Measurements from ENCODE around the gene RPL19.

The RPL19 gene

DNA sequence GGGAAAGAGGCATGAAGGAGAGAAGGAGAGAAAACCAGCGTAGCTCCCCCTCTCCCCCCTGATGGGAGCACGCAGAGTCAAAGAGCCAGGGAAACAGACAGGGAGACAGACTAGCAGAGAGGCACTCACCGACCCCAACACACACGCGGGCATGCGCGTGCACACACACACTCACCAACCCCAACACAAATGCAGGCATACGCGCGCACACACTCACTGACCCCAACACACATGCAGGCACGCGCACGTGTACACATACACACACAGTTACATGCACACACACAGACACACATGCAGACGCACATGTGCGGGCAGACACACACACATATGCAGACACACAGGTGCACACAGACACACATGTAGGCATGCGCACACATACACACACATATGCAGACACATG, 7.2 kb upstream of the RPL19 start:
- peaks cover 41% of the 10 kb centered on the region for H3K36me3 ChIP-seq (ENCODE audit: insufficient read depth, low read depth, low read length)
- H3K27me3 ChIP-seq (ENCODE audit: insufficient read depth, low read length) = no peaks in the 10 kb centered on the region
- no peak overlapping the region for H3K4me3 ChIP-seq (ENCODE audit: low read length)
- H3K9ac ChIP-seq (ENCODE audit: low read depth, low read length) = no peak overlapping the region
- no peaks in the 10 kb centered on the region for H3K9me3 ChIP-seq (ENCODE audit: insufficient read depth, low read depth, low read length)
- no peak overlapping the region for H3K27ac ChIP-seq (ENCODE audit: low read length)
- H3K4me1 ChIP-seq (ENCODE audit: insufficient read depth, low read length) = peaks cover 6% of the 10 kb centered on the region; the same call in 1 of the 2 replicates

DNA sequence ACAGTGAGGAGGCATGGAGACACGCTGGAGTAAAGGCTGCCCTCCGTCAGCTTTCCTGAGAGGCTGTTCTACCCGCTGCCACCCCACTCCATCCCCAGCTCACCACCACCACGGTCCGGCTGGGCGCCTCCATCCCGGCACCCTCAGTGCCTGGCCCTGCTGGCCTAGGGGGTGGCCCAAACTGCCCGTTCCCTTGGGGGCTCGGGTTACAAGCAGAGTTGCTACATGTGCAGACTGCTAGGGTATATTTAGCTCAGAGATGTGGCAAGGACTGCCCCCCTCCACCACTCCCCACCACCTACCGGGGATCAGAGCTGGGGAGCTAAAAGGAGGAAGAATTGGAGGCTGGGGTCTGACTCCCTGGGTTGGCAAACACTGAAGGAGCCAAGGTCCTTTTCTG, 6.7 kb upstream of the RPL19 start:
- H3K27ac ChIP-seq (ENCODE audit: low read length) = no peak overlapping the region
- H3K36me3 ChIP-seq (ENCODE audit: insufficient read depth, low read depth, low read length) = peaks cover 37% of the 10 kb centered on the region
- no peaks in the 10 kb centered on the region for H3K9me3 ChIP-seq (ENCODE audit: insufficient read depth, low read depth, low read length)

DNA sequence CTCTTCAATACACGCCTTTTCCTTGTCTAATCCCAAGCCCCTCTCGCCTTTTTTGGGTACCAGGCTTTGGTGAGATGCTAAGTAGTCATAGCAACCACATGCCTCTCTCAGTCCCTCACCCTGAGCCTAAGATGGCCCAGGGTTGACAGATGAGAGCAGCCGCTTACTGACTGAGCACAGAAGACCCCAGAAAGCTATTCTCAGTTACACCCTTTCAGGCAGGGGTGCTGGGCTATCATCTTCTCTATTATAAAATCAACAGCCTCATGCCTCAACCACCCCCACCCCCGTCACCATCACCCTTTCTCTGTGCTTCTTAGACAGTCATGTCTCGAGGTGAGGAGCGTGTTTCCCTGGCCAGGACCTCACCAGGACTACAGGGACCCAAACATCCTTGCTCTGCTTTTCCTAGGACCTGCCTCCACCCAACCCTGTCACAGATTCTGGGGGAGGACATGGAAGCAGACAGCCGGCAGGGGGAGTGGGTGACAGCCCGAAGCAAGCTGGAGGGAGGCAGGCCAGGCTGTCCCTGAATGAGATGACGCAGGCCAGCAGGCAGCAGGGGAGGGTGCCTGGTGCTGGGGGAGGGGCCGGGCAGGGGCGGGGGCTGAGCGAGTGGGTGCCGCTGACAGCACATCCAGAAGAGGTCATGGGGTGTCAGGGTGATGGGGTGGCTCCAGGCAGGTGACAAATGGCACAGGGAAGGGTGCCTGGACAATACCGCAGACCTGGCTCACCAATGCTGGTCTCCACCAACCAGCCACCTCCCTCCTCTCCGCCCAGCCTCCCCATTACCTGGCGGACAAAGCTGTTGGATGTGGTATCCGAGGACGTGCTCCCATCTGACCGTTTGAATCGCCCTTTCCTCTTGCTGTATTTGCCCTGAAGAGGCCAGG, 5.7 kb upstream of the RPL19 start:
- peak overlapping the region; percentile 12 for H3K27ac ChIP-seq (ENCODE audit: low read length)
- peak overlapping the region; percentile 24; the same call in 1 of the 2 replicates for H3K9ac ChIP-seq (ENCODE audit: low read depth, low read length)
- H3K9me3 ChIP-seq (ENCODE audit: insufficient read depth, low read depth, low read length) = no peaks in the 10 kb centered on the region
- H3K4me3 ChIP-seq (ENCODE audit: low read length) = peak overlapping the region; percentile 85
- no peaks in the 10 kb centered on the region for H3K27me3 ChIP-seq (ENCODE audit: insufficient read depth, low read length)
- H3K4me1 ChIP-seq (ENCODE audit: insufficient read depth, low read length) = peaks cover 12% of the 10 kb centered on the region; the same call in 1 of the 2 replicates
- peaks cover 32% of the 10 kb centered on the region for H3K36me3 ChIP-seq (ENCODE audit: insufficient read depth, low read depth, low read length)

More for the DNA sequence above, 6.7 kb upstream of the RPL19 start:
- H3K9ac ChIP-seq (ENCODE audit: low read depth, low read length) = no peak overlapping the region
- H3K4me1 ChIP-seq (ENCODE audit: insufficient read depth, low read length) = peaks cover 10% of the 10 kb centered on the region; the same call in 1 of the 2 replicates
- no peak overlapping the region for H3K4me3 ChIP-seq (ENCODE audit: low read length)
- no peaks in the 10 kb centered on the region for H3K27me3 ChIP-seq (ENCODE audit: insufficient read depth, low read length)

DNA sequence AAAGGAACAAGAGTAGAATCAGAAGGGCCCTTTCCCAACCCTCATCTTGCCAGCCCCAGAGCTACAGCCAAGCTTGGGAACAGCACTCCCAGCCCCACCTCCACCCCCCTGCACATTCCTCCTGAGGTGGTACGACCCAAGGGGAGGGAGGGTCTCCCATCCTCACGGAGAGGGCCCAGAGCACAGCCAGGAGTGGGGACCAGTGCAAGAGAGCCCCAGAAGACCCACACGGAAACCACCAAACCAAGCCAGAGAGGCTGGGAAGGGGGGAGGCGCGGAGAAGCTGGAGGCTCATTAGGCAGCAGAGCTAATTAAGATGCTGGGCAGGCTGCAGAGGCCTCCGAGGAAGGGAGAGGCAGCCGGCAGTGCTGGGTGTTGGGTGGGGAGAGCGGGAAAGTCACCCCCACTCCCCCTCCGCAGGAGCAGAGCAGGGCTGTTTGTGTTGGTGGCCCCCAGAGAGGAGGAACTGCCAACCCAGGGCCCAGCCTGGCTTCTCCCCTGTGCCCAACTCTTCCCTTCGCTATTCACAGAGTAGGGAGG, 5.0 kb upstream of the RPL19 start:
- Histone ChIP-seq H3K4me3 (ENCODE audit: low read length) (peak overlapping the region; percentile 85), H3K4me1 (ENCODE audit: insufficient read depth, low read length) (peaks cover 12% of the 10 kb centered on the region; the same call in 1 of the 2 replicates), H3K9ac (ENCODE audit: low read depth, low read length) (peak overlapping the region; percentile 24; the same call in 1 of the 2 replicates), H3K27me3 (ENCODE audit: insufficient read depth, low read length) (no peaks in the 10 kb centered on the region), H3K9me3 (ENCODE audit: insufficient read depth, low read depth, low read length) (no peaks in the 10 kb centered on the region), H3K36me3 (ENCODE audit: insufficient read depth, low read depth, low read length) (peaks cover 32% of the 10 kb centered on the region), H3K27ac (ENCODE audit: low read length) (peak overlapping the region; percentile 12)

DNA sequence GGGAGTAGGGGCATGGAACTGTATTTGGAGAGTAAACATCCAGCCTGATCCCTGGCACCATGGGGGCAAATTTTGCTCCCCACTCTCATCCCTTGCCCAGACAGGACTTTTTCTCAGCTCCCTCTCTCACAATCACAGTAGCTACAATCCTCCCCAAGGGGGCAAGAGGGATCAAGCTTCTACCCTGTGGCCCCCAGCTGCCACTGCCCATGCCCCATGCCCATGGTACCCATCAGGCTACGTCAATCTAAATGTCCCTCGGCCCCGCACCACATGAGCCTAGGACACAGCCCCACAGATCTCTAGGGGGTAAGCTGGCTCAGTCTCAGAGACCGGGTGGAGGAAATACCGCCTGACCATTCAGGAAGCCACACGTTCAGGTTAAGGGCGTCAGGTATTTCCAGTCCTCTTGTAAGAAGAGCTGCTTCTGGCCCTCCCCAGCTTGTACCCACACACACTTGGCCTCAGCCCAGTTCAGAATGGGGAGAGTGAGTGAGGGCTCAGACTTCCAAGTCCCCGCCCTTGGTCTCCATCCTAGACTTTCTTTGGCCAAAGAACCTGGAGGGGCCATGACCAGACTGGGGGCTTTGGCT, 4.4 kb upstream of the RPL19 start:
- Histone ChIP-seq H3K27ac (ENCODE audit: low read length) (no peak overlapping the region), H3K9me3 (ENCODE audit: insufficient read depth, low read depth, low read length) (no peaks in the 10 kb centered on the region), H3K4me1 (ENCODE audit: insufficient read depth, low read length) (peaks cover 12% of the 10 kb centered on the region; the same call in 1 of the 2 replicates), H3K4me3 (ENCODE audit: low read length) (peak overlapping the region; percentile 85), H3K36me3 (ENCODE audit: insufficient read depth, low read depth, low read length) (peaks cover 34% of the 10 kb centered on the region), H3K9ac (ENCODE audit: low read depth, low read length) (peak overlapping the region; percentile 61; the same call in 1 of the 2 replicates), H3K27me3 (ENCODE audit: insufficient read depth, low read length) (no peaks in the 10 kb centered on the region)

DNA sequence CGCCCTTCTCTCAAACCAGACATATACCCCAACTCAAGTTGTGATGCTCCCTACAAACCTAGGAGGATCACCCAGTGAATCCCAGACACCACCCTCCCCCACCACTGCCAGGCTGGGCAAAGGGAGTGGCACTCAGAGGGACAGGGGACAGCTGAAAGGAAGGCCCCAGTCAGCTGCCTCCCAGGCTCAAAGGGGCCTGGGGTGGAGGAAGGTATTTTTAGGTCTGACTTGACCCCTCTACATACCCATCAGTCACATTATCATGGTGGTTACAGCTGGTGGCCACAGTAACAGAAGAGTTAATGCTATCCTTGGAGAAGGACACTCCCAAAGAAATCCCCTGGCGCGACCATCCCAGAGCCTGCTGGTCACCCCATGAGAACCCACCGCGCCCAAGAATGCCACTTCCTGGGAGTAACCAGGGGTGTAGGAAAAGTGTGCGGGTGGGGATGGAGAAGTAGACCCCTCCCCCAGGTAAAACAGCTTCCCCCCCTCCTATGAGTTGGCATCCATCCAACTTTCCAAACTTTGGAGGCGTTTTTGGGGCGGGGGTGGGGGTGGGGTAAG, 3.8 kb upstream of the RPL19 start:
- H3K27me3 ChIP-seq (ENCODE audit: insufficient read depth, low read length) = no peaks in the 10 kb centered on the region
- H3K4me3 ChIP-seq (ENCODE audit: low read length) = peak overlapping the region; percentile 85; the same call in 1 of the 2 replicates
- peaks cover 37% of the 10 kb centered on the region for H3K36me3 ChIP-seq (ENCODE audit: insufficient read depth, low read depth, low read length)
- no peaks in the 10 kb centered on the region for H3K9me3 ChIP-seq (ENCODE audit: insufficient read depth, low read depth, low read length)
- H3K27ac ChIP-seq (ENCODE audit: low read length) = no peak overlapping the region
- peak overlapping the region; percentile 61 for H3K9ac ChIP-seq (ENCODE audit: low read depth, low read length)
- peaks cover 16% of the 10 kb centered on the region; the same call in 1 of the 2 replicates for H3K4me1 ChIP-seq (ENCODE audit: insufficient read depth, low read length)

DNA sequence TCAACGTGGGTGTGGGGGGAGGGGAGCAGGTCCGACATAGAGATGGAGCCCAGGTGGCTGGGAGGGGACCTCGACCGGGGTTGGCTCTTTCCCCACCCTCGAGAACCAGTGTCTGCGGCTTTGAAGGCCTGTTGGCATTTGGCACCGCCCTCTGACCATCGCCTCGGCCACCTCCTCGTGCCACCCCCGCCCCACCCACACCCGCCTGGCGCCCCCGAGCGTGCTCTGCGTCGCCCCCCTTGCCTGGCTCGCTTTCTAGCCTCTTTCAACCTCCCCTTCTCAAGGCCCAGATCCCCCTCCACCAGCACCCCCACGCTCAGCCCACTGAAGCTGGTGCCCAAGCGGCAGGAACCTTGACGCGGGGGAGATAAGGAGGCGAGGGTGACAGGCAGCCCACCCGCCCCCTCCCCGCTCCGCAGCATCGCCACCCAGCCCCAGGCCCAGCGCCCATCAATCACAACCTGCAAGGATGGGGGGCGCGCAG, 3.2 kb upstream of the RPL19 start:
- Histone ChIP-seq H3K27me3 (ENCODE audit: insufficient read depth, low read length) (no peaks in the 10 kb centered on the region), H3K27ac (ENCODE audit: low read length) (no peak overlapping the region)

DNA sequence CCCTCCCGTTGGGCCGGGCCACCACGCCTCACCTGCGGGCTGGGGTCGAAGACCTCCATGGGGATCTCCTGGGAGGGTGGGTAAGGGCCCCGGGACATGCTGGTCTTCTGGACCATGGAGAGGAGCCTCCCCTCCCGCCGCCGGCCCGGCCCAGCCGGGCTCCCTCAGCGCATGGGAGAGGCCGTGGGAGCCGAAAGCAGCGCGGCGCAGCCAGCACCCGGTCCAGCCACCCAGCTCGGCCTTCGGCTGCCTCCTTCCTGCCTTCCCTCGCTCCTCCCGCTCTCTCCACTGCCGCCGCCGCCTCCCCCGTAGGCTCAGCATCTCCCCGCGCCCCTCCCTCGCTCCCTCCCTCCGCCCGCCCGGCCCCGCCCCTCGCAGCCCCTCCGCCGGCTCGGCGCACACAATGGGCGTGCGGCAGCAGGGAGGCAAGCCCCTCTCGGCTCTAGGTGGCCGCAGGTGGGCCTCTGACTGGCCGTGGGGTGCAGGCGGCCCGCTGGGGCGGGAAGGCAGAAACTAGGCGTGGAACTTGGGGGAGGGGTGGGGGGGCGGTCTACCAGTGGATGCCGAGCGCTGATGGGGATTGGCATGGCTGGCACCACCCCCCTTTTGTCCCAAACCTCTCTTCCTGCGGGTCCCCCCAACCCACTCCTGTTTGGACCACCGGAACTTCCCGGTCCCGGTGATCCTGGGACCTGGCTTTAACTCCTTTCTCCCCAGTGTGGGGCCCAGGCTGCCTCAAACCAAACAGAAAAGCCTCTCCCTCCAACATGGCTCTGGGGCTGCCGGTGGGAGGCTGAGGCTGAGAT, 2.5 kb upstream of the RPL19 start, which contains the start of gene CACNB1:
Gene CACNB1 (minus strand): TSS at position 290 of the 806 bp plus-strand sequence. CDS start 174 bp downstream, at position 116.
- peaks cover 37% of the 10 kb centered on the region for H3K36me3 ChIP-seq (ENCODE audit: insufficient read depth, low read depth, low read length)
- H3K27ac ChIP-seq (ENCODE audit: low read length) = peak within 1 kb of the TSS; percentile 80
- peaks cover 16% of the 10 kb centered on the region; the same call in 1 of the 2 replicates for H3K4me1 ChIP-seq (ENCODE audit: insufficient read depth, low read length)
- no peaks in the 10 kb centered on the region for H3K27me3 ChIP-seq (ENCODE audit: insufficient read depth, low read length)
- peak within 1 kb of the TSS; percentile 79; the same call in 1 of the 2 replicates for H3K9ac ChIP-seq (ENCODE audit: low read depth, low read length)
- H3K4me3 ChIP-seq (ENCODE audit: low read length) = peak within 1 kb of the TSS; percentile 85
- no peaks in the 10 kb centered on the region for H3K9me3 ChIP-seq (ENCODE audit: insufficient read depth, low read depth, low read length)

More for the DNA sequence above, 3.2 kb upstream of the RPL19 start:
- peak overlapping the region; percentile 85 for H3K4me3 ChIP-seq (ENCODE audit: low read length)
- H3K9ac ChIP-seq (ENCODE audit: low read depth, low read length) = peak overlapping the region; percentile 78; the same call in 1 of the 2 replicates
- no peaks in the 10 kb centered on the region for H3K9me3 ChIP-seq (ENCODE audit: insufficient read depth, low read depth, low read length)
- peaks cover 37% of the 10 kb centered on the region for H3K36me3 ChIP-seq (ENCODE audit: insufficient read depth, low read depth, low read length)
- H3K4me1 ChIP-seq (ENCODE audit: insufficient read depth, low read length) = peaks cover 16% of the 10 kb centered on the region; the same call in 1 of the 2 replicates

DNA sequence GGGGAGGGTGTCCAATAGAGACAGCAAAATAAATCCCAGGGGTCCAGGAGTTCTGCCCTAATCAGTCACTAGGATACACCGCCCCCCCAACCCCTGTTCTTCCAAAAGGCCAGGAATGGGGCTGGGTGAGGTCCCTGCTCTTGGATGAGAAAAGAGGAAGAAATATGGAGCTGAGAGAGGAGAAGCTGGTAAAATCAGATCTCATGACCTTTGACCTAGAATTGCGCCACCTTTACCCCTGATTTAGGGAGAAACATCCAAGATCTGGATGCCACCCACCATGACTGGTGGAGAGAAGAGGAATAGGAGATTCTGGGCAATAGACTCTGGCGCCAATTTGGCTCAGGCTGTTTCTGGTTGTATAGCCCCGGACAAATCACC, 1.9 kb upstream of the RPL19 start:
- Histone ChIP-seq H3K9me3 (ENCODE audit: insufficient read depth, low read depth, low read length) (no peaks in the 10 kb centered on the region), H3K9ac (ENCODE audit: low read depth, low read length) (peak overlapping the region; percentile 79; the same call in 1 of the 2 replicates), H3K4me1 (ENCODE audit: insufficient read depth, low read length) (peaks cover 16% of the 10 kb centered on the region; the same call in 1 of the 2 replicates), H3K4me3 (ENCODE audit: low read length) (peak overlapping the region; percentile 85; the same call in 1 of the 2 replicates), H3K27me3 (ENCODE audit: insufficient read depth, low read length) (no peaks in the 10 kb centered on the region), H3K27ac (ENCODE audit: low read length) (peak overlapping the region; percentile 80), H3K36me3 (ENCODE audit: insufficient read depth, low read depth, low read length) (peaks cover 37% of the 10 kb centered on the region)

DNA sequence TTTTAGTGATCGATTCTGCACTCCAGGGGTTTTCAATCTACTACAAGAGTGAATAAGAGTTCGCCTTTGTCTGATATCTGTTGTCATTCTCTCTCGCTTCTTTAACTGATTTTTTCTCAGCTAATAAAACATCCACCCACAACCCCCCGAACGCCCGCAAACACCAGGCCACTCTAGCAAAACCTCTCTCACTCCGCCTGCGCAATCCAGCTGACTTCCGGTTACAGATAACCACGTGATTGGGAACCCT, 338 bp upstream of the RPL19 start:
- Histone ChIP-seq H3K36me3 (ENCODE audit: insufficient read depth, low read depth, low read length) (peaks cover 43% of the 10 kb centered on the region), H3K27ac (ENCODE audit: low read length) (peak overlapping the region; percentile 88), H3K9me3 (ENCODE audit: insufficient read depth, low read depth, low read length) (no peaks in the 10 kb centered on the region), H3K4me3 (ENCODE audit: low read length) (peak overlapping the region; percentile 100), H3K9ac (ENCODE audit: low read depth, low read length) (peak overlapping the region; percentile 95), H3K4me1 (ENCODE audit: insufficient read depth, low read length) (peaks cover 16% of the 10 kb centered on the region; the same call in 1 of the 2 replicates), H3K27me3 (ENCODE audit: insufficient read depth, low read length) (no peaks in the 10 kb centered on the region)
